Mesothelial cell of epicardium (in vitro differentiated cells): ENCODE measurements around the gene HSF2BP. TPM values are rescaled to one million over a fixed set of nuclear protein-coding genes. Genes with fewer than 3 reads are reported as not detected.

ENCODE experiments used
- DNase-seq, 2 experiments: peaks; one replicate each; pipeline ENCODE4 v3.0.0; 2021; ENCODE audit warnings: low spot score in 2 of 2; ENCODE audit not compliant: unreplicated experiment in 2 of 2
- H3K27ac Mint-ChIP-seq: 2 replicates; pipeline ENCODE4 v1.8.0; 2021; ENCODE audit warnings: mixed read lengths
- H3K27me3 Mint-ChIP-seq: 2 replicates; pipeline ENCODE4 v1.8.0; 2021; ENCODE audit warnings: low read depth, mixed read lengths
- H3K36me3 Mint-ChIP-seq: 2 replicates; pipeline ENCODE4 v1.8.0; 2021; ENCODE audit warnings: mixed read lengths
- H3K4me1 Mint-ChIP-seq: 2 replicates; pipeline ENCODE4 v1.8.0; 2021; ENCODE audit warnings: mixed read lengths
- H3K4me3 Mint-ChIP-seq: 2 replicates; pipeline ENCODE4 v1.8.0; 2021; ENCODE audit warnings: mild to moderate bottlenecking, moderate library complexity, mixed read lengths
- H3K9me3 Mint-ChIP-seq: 2 replicates; pipeline ENCODE4 v1.8.0; 2021; ENCODE audit warnings: mixed read lengths
- CTCF ChIP-seq: fragments of 200-600 bp; sonication (generic); IDR thresholded peaks from one replicate; pipeline ENCODE4 v1.5.0; 2021; ENCODE audit warnings: antibody characterized with exemption; ENCODE audit not compliant: unreplicated experiment
- total RNA-seq: library from RNA; stranded (reverse); gene quantifications from 3 replicates; pipeline ENCODE4 v1.2.1, GENCODE V29; 2021

HSF2BP gene
- total RNA-seq, 1 donor from 2014 or later: 5.1 TPM

GRCh38 chr21:43588957-43589356, 70.3 kb downstream of the HSF2BP start:
- Mint-ChIP-seq H3K4me3 (no peak overlapping the region), H3K9me3 (no peaks in the 10 kb centered on the region), H3K27me3 (no peaks in the 10 kb centered on the region), H3K27ac (peak overlapping the region; percentile 64), H3K36me3 (peaks cover 1% of the 10 kb centered on the region), H3K4me1 (peaks cover 37% of the 10 kb centered on the region)
- TF ChIP-seq CTCF: no peak
- DNase-seq: no peak

GRCh38 chr21:43585924-43586413, 73.3 kb downstream of the HSF2BP start:
- Mint-ChIP-seq H3K27ac (peak overlapping the region; percentile 88), H3K36me3 (peaks cover 1% of the 10 kb centered on the region), H3K4me1 (peaks cover 23% of the 10 kb centered on the region), H3K4me3 (no peak overlapping the region), H3K9me3 (no peaks in the 10 kb centered on the region), H3K27me3 (no peaks in the 10 kb centered on the region)
- TF ChIP-seq CTCF: no peak
- DNase-seq: no peak

- Mint-ChIP-seq H3K4me3 (no peak overlapping the region), H3K27me3 (no peaks in the 10 kb centered on the region), H3K27ac (peak overlapping the region; percentile 88), H3K9me3 (no peaks in the 10 kb centered on the region), H3K36me3 (peaks cover under 1% of the 10 kb centered on the region), H3K4me1 (peaks cover 25% of the 10 kb centered on the region)
- DNase-seq: no peak
- TF ChIP-seq CTCF: no peak
Measured at GRCh38 chr21:43585514-43585913, 73.8 kb downstream of the HSF2BP start.

- Mint-ChIP-seq H3K9me3 (no peaks in the 10 kb centered on the region), H3K27me3 (no peaks in the 10 kb centered on the region), H3K27ac (peak overlapping the region; percentile 86), H3K4me1 (peaks cover 17% of the 10 kb centered on the region), H3K4me3 (no peak overlapping the region), H3K36me3 (no peaks in the 10 kb centered on the region)
- TF ChIP-seq CTCF: no peak
- DNase-seq: no peak
Measured at GRCh38 chr21:43581453-43581852, 77.8 kb downstream of the HSF2BP start.

GRCh38 chr21:43578677-43579303, 80.5 kb downstream of the HSF2BP start:
- Mint-ChIP-seq H3K4me1 (peaks cover 6% of the 10 kb centered on the region), H3K9me3 (no peaks in the 10 kb centered on the region), H3K27ac (no peak overlapping the region), H3K36me3 (peaks cover 3% of the 10 kb centered on the region), H3K4me3 (no peak overlapping the region), H3K27me3 (no peaks in the 10 kb centered on the region)
- no peak for TF ChIP-seq CTCF
- no peak for DNase-seq

GRCh38 chr21:43575473-43575844, 83.8 kb downstream of the HSF2BP start:
- Mint-ChIP-seq H3K27ac (no peak overlapping the region), H3K9me3 (no peaks in the 10 kb centered on the region), H3K4me1 (no peaks in the 10 kb centered on the region), H3K27me3 (no peaks in the 10 kb centered on the region), H3K36me3 (peaks cover 3% of the 10 kb centered on the region), H3K4me3 (no peak overlapping the region)
- TF ChIP-seq CTCF: no peak
- DNase-seq: no peak
